GM21423 (cell line): Measurements from ENCODE around the gene SLC24A3.

Experiments used
- ATAC-seq: cut with Tn5 transposase; IDR thresholded peaks from one replicate; pipeline ENCODE4 v1.9.1; 2021; ENCODE audit warnings: mild to moderate bottlenecking, moderate library complexity; ENCODE audit not compliant: unreplicated experiment

The SLC24A3 gene

GRCh38 chr20:19693508-19693907 lies 481.1 kb downstream of the SLC24A3 start:
- no peak for ATAC-seq

DNA sequence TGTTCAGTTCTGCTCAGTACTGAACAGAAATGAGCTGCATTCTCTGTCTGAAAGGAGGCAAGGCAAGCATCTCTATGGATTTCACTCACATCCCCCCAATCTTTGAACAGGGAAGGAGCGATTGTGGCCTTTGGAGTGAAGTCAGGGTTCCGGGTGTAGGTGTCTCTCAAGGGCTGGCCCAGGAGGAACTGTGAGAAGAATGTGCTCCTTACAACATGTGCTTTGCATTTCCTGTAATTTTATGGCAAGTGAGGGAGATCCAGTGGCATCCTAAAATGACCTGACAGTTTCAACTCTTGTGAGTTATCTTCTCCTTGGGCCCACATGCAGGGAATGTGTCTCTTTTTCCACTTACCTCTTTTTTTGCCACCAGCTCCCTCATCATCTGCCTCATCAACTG lies 482.6 kb downstream of the SLC24A3 start:
- no peak for ATAC-seq

GRCh38 chr20:19696620-19697019 lies 484.2 kb downstream of the SLC24A3 start:
- ATAC-seq, result no peak

DNA sequence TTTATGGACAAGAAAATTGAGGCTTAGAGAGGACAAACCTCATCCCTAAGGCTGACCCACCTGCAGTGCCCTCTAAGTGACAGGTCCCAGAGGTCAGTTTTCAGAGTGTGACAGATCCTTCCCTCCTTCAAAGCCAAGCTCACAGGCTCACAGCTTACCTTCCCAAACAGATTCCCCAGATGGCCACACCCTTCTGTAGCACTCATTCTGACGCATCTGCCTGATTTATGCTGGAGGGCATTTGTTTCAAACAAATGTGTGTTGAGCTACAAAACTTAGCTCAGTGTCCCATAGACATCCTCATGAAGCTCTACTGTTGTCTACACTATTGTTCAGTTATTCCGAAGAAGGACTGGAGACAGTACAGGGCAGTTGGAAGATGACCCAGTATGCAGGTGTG lies 485.0 kb downstream of the SLC24A3 start:
- ATAC-seq, result no peak

DNA sequence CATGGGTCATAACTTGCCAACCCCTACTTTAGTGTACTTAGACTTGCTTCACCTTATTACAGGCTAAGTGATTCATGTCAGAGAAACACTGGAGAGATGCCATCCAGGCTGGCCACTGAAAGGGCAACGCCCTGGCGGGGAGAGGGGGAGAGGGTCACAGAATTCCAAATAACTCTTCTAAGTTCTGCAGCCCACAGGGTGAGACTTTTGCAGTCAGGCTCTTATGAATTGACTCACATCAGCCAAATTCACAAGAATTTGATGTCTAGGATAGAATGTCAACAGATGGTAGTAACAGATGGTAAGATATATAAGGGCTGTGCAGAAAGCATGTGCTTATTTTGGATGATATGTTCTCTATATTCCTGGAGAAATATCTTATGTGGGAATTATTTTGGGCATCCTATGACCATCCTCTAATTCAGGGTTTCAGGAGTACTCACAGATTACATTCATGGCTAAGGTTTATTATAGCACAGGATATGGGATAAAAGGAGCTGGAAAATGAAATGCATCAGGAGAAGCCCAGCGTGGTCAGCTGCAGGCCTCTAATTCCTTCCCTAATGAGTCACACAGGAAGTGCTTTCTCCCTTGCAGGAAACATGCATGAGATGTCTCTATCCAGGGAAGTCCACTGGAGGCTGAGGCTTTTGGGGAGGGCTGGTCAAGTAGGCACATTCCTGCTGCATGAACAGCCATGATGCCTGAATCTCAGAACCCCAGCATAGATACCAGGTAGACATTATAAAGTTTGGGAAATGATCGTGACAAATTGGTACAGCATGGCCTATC lies 486.9 kb downstream of the SLC24A3 start:
- no peak for ATAC-seq

DNA sequence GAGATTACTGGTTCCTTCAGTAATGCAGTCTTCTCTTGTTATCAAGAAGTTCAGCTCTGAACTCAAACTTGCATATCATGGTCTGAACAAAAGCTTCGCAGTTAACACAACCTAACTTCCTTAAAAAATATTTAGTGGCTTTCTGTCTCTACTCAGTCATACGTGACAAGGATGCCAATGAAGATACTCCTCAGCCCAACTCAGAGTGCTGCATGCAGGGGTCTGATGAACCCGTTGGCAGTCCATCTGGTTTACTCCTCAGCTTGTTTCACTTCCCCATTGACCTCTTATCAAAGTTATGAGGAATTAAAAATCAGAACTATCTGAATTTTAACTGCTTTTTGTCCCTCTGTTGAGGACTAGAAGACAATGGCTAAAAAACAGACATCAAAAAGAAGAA lies 489.0 kb downstream of the SLC24A3 start:
- no peak for ATAC-seq

DNA sequence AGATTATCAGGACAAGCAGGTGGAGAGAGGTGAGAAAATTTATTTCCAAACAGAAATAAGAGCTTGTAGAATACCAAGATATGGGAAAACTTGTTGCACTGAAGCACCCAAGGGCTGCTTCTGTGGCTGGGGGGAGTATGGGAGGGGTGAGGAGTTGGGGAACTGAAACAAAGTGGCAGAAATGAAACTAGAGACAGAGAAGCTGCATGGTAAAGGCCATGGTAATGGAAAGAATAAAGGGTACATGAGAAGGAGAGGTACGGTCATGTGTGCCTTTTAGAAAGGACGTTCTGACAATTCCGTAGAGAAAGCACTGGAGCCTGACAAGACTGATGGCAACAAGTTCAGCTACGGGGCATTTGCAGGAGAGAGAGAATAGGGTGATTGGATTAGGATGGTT lies 494.0 kb downstream of the SLC24A3 start:
- peak; percentile 87 for ATAC-seq

- no peak for ATAC-seq
These were observed 497.3 kb downstream of the SLC24A3 start for GRCh38 chr20:19709635-19710335.

GRCh38 chr20:19710336-19711120 lies 498.1 kb downstream of the SLC24A3 start:
- ATAC-seq, result no peak

DNA sequence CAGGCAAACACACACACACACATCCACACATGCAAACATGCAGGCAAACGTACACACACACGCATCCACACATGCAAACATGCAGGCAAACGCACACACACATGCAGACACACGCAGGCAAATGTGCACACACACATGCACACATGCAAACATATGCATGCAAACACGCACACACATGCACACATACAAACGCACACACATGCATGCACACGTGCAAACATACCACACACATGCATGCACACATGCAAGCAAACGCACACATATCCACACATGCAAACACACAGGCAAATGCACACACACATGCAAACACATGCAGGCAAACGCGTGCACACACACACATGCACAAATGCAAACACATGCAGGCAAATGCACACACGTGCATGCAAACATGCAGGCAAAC lies 498.7 kb downstream of the SLC24A3 start:
- no peak for ATAC-seq

GRCh38 chr20:19712721-19713260 lies 500.3 kb downstream of the SLC24A3 start:
- ATAC-seq, result no peak

GRCh38 chr20:19713822-19714578 lies 501.6 kb downstream of the SLC24A3 start:
- ATAC-seq, result no peak

DNA sequence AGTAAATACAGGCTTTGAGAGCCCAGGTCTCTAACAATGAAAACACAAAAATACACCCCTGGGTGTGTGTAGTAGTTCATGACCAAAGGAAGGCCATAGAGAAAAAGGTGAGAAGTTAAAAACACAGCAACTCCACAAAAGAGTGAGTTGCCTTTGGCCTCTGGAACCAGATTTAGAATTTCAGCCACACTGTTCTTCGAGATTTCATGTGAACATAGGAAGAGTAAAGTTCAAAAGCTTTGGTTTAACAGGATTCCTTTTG lies 502.1 kb downstream of the SLC24A3 start:
- ATAC-seq, result no peak

- ATAC-seq, result no peak
These were observed 503.5 kb downstream of the SLC24A3 start for GRCh38 chr20:19715986-19716385.

DNA sequence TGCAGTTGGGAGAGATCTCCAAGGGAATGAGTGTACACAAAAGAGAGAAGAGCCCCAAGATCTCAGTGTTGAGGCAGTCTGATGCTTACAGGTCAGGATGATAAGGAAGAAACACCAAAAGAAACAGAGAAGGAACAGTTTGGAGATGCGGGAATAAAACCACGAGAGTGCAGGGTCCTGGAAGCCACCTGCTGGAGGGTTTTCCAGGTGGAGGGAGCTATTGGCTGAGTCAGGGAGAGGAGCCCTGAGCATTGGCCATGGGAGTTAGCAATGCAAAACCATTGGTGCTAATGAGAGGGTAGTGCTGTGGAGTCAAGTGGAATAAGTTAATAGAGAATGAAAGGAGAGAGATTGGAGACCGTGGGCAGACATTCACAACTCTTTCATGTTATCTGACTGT lies 506.4 kb downstream of the SLC24A3 start:
- no peak for ATAC-seq

DNA sequence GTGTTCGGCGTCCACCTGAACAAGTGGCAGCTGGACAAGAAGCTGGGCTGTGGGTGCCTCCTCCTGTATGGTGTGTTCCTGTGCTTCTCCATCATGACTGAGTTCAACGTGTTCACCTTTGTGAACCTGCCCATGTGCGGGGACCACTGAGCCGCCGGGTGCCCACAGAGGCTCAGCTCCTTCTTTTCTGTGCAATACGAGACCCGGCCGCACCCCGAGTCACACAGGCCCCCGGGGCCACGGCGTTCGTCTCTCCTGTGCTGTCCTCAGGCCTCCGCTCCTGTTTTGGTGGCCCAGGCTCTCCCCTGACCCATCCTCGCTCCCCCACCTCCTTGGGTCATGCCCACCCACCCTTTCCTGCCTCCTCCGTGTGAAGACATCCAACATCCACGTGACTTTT lies 508.5 kb downstream of the SLC24A3 start:
- ATAC-seq, result no peak

GRCh38 chr20:19723051-19723450 lies 510.6 kb downstream of the SLC24A3 start:
- ATAC-seq, result no peak

- ATAC-seq, result no peak
These were observed 511.5 kb downstream of the SLC24A3 start for GRCh38 chr20:19723813-19724430.

DNA sequence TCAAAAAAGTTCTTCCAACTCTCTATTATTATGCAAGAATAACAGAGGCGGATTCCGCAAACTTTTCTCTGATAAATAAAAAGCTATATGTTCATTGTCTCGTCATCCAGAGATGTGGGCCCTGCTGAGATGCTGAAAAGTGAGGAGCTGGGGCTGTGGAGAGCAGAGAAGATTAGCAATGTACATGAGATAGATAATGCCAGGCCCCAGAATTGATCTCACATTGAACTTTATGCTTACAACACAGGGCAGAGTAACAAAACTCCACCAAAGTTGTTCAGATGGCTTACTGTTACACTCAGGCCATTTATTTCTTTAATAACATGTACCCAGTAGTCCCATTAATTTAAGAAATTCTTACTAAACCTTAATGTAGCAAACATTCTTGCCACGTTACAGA lies 512.9 kb downstream of the SLC24A3 start:
- ATAC-seq, result no peak

DNA sequence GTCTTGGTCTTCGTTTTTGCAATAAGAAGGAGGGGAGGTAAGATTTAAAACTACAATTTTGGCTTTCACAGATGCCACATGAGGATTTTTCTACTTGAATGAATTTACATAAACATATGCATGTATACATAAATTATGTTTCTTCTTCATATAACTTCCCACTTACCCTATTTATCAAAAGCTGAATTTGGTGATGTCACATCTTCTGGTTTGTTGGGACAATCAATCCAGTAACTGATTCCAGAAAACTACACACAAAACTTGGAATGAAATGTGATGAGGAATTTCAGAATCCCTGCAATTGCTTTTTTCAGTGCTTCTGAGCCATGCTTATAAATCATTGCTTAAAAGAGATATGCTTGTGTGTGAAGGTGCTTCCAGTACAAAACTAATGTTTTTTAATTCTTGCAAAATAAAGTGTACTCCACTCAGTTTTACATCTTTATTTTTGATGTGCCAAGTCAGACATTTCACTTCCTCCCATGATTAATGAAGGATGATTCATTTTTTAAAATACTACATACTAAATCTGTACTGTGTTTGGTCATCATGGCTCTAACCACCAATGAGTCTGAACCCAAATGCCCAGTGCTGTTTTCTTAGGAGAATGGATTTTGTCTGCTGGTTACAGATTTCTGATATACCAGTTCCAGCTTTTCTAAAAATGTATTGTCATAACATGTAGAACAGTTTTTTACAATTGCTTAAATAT lies 513.5 kb downstream of the SLC24A3 start:
- ATAC-seq, result no peak
